Measurements from ENCODE around the gene P2RX6.

DNA sequence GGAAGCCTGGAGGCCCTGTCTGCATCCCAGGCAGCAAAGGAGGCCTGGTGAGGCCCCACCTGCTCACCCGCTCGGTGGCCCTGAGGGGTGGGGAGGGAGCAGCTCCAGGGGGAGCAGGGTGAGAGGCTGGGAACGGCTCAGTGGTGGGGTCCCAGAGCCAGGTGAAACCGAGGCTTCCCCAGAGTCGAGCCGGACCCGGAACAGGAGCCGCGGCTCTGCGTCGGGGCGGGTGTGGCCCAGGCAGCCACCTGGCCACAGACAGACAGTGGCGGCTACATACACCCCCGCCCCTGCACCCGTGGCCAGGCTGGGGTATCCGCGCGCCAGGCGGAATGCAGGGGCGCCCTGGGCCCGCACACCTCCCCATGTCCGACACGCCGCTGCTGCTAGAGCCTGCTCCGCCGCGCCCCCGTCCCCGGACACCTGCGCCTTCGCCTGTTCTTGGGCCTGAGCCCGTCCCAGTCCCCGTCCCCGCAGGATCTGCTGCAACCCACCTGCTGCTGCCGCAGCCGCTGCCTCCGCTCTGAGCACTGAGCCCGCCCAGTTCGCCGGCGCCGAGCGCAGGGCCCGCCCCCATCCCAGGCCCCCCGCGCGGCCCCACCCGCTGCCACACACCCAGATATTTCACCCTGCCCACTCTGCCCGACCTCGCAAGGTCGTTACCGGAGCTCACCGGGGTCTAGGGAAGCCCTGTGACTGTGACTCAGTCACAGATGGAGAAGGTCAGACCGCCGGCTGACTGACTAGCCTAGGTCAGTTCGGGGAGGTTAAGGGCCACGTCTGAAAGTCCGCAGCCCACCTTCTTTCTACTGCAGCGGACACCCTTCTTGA, 17.3 kb downstream of the P2RX6 start, which contains the start of gene SLC7A4:
- TF ChIP-seq, protein P1, sequence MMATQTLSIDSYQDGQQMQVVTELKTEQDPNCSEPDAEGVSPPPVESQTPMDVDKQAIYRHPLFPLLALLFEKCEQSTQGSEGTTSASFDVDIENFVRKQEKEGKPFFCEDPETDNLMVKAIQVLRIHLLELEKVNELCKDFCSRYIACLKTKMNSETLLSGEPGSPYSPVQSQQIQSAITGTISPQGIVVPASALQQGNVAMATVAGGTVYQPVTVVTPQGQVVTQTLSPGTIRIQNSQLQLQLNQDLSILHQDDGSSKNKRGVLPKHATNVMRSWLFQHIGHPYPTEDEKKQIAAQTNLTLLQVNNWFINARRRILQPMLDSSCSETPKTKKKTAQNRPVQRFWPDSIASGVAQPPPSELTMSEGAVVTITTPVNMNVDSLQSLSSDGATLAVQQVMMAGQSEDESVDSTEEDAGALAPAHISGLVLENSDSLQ (IDR thresholded peaks at IDR 0.05) = no peak
- TF ChIP-seq FOXM1 (IDR thresholded peaks at IDR 0.05; ENCODE audit: borderline replicate concordance) (no peak), NFRKB (IDR thresholded peaks at IDR 0.05) (no peak)
